Chondrocyte (in vitro differentiated cells): ENCODE results near the gene CXCL16. TPM values are rescaled to one million over a fixed set of nuclear protein-coding genes. Genes with fewer than 3 reads are reported as not detected.

Experiments
- DNase-seq: peaks from one replicate; pipeline ENCODE4 v3.0.0; 2021; ENCODE audit warnings: mixed read lengths, low spot score
- H3K27ac Mint-ChIP-seq: one replicate; pipeline ENCODE4 v1.8.0; 2021; ENCODE audit warnings: mild to moderate bottlenecking, moderate library complexity, mixed read lengths; ENCODE audit not compliant: unreplicated experiment
- H3K27me3 Mint-ChIP-seq: 2 replicates; pipeline ENCODE4 v1.8.0; 2021; ENCODE audit warnings: low read depth, mixed read lengths
- H3K36me3 Mint-ChIP-seq: 2 replicates; pipeline ENCODE4 v1.8.0; 2021; ENCODE audit warnings: low read depth, mixed read lengths
- H3K4me1 Mint-ChIP-seq: 2 replicates; pipeline ENCODE4 v1.8.0; 2021; ENCODE audit warnings: low read depth, mild to moderate bottlenecking, mixed read lengths
- H3K4me3 Mint-ChIP-seq: one replicate; pipeline ENCODE4 v1.8.0; 2021; ENCODE audit warnings: mild to moderate bottlenecking, moderate library complexity, mixed read lengths; ENCODE audit not compliant: unreplicated experiment
- H3K9me3 Mint-ChIP-seq: 2 replicates; pipeline ENCODE4 v1.8.0; 2021; ENCODE audit warnings: low read depth, mixed read lengths
- total RNA-seq: library from RNA; stranded (reverse); gene quantifications from 3 replicates; pipeline ENCODE4 v1.2.1, GENCODE V29; 2021
- TF ChIP-seq, protein P1 (sequence below): fragments of 200-600 bp; sonication (generic); IDR thresholded peaks from 2 replicates; pipeline ENCODE4 v1.5.0; 2021; ENCODE audit warnings: antibody characterized with exemption, mild to moderate bottlenecking, moderate library complexity

Gene CXCL16
- total RNA-seq, 1 donor from 2014 or later = 5.4 TPM

DNA sequence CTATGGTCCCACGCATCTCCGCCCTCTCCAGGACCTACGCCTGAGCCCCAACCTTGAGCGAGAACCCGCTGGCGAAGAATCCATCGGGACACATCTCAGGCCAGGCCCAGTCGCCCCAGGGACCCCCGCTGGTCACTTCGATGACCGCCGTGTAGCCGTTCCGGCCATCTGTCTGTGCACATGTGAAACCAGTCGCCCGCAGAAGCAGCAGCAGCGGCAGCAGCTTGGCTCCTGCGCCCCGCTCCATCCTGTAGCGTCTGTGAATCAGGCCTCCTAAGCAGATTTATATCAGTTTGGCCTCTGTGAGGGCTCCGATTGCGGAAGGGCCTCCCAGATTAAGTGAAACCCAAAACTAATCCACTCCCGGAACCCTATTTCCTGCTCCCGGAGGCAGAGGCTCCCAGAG, 46.4 kb upstream of the CXCL16 start, which contains the start of gene VMO1:
Gene VMO1, minus strand, starts transcription at position 259 of the 406 bp plus-strand sequence. Its CDS starts 12 bp downstream, at position 247.
- no peaks in the 10 kb centered on the region for H3K9me3 Mint-ChIP-seq
- H3K27ac Mint-ChIP-seq = no peak within 1 kb of the TSS
- peaks cover 6% of the 10 kb centered on the region for H3K27me3 Mint-ChIP-seq
- DNase-seq = no peak
- H3K36me3 Mint-ChIP-seq = no peaks in the 10 kb centered on the region
- TF ChIP-seq, protein P1, sequence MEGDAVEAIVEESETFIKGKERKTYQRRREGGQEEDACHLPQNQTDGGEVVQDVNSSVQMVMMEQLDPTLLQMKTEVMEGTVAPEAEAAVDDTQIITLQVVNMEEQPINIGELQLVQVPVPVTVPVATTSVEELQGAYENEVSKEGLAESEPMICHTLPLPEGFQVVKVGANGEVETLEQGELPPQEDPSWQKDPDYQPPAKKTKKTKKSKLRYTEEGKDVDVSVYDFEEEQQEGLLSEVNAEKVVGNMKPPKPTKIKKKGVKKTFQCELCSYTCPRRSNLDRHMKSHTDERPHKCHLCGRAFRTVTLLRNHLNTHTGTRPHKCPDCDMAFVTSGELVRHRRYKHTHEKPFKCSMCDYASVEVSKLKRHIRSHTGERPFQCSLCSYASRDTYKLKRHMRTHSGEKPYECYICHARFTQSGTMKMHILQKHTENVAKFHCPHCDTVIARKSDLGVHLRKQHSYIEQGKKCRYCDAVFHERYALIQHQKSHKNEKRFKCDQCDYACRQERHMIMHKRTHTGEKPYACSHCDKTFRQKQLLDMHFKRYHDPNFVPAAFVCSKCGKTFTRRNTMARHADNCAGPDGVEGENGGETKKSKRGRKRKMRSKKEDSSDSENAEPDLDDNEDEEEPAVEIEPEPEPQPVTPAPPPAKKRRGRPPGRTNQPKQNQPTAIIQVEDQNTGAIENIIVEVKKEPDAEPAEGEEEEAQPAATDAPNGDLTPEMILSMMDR = no peak
- H3K4me3 Mint-ChIP-seq = no peak within 1 kb of the TSS
- peaks cover 19% of the 10 kb centered on the region for H3K4me1 Mint-ChIP-seq

DNA sequence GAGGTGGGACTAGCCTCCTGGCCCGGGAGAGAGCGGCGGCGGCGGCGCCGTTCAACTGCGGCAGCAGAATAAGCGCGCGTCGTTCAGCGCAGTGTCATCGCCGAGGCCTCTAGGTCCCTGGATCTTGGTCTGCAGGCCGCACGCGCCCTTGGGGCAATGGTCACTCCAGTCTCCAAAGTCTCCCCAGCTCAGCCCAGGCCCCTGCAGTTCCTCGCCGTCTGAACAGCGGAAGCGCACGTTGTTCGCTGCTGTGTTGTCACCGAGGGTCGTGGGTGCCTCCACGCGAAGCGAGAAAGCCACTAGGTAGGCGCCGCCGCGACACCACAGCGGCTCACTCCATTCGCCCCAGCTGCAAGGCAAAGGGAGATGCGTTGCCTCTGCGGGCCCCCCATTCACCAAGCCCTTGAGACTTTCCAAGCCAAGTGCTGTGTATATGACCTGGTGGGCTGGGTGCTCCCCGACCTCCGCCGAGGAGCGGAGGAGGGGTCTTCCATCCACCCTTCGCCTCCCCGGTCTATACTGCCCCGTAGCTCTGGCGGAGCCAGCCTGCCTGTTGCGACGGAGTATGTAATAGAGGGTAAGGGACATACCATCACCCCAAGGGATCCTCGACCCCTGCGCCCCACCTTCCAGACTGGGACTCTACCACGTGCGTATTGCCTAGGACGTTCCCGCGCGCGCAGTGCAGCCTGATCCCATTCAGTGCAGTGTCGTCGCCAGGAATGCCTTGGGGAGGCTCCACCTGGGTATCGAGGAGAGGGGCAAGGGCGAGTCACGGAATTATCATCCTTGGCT, 45.8 kb upstream of the CXCL16 start:
- H3K27ac Mint-ChIP-seq = no peak overlapping the region
- H3K4me3 Mint-ChIP-seq = no peak overlapping the region
- peaks cover 8% of the 10 kb centered on the region for H3K27me3 Mint-ChIP-seq
- no peaks in the 10 kb centered on the region for H3K9me3 Mint-ChIP-seq
- TF ChIP-seq, protein P1 = no peak
- DNase-seq = no peak
- no peaks in the 10 kb centered on the region for H3K36me3 Mint-ChIP-seq
- peaks cover 15% of the 10 kb centered on the region for H3K4me1 Mint-ChIP-seq

DNA sequence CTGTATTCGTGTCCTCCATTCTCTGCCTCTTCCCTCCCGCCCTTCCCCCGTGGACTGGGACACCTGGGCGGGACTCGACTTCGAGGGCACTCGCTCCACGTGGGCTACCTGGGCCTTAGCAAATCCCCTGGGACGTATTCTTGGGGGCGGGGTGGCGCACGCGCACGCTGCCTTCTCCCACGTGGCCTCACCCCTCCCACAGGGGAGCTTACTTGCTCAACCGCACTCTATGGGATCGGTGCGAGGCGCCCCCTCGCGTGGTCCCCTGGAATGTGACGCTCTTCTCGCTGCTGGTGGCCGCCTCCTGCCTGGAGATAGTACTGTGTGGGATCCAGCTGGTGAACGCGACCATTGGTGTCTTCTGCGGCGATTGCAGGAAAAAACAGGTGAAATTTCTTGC, 42.9 kb upstream of the CXCL16 start:
- Mint-ChIP-seq H3K27me3 (peaks cover 17% of the 10 kb centered on the region), H3K4me3 (no peak overlapping the region)
- no peak for DNase-seq

DNA sequence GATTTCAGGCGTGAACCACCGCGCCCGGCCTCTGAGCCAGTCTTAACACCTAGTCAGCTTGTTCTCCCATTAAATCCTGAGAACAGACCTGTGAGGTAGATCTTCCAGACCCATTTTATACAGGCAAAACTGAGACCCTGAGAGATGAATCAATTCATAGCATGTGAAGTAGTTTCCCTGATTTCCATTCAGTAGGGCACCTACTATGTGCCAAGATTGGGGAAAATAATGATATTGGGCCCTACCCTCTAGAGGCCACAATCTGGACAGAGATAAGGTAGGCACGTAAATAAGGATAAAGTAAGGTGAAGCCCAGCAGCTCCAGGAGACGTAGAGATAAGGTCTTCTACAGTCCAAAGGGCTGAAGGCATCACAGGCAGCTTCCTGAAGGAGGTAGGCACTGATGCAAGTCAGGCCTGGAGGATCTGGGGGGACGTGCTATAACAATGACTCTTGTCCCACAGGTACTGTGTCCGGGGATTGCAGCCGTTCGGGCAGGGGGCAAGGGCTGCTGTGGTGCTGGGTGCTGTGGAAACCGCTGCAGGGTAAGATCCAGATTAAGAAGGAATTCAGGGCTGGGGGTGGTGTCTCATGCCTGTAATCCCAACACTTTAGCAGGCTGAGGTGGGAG, 40.7 kb upstream of the CXCL16 start:
- H3K9me3 Mint-ChIP-seq = no peaks in the 10 kb centered on the region
- H3K27me3 Mint-ChIP-seq = peaks cover 17% of the 10 kb centered on the region
- no peaks in the 10 kb centered on the region for H3K4me1 Mint-ChIP-seq
- no peak overlapping the region for H3K4me3 Mint-ChIP-seq
- no peaks in the 10 kb centered on the region for H3K36me3 Mint-ChIP-seq
- TF ChIP-seq, protein P1 = no peak
- peak; percentile 68 for DNase-seq
- no peak overlapping the region for H3K27ac Mint-ChIP-seq

More for the DNA sequence above, 42.9 kb upstream of the CXCL16 start:
- TF ChIP-seq, protein P1 = no peak
- no peaks in the 10 kb centered on the region for H3K36me3 Mint-ChIP-seq
- H3K9me3 Mint-ChIP-seq = no peaks in the 10 kb centered on the region
- H3K27ac Mint-ChIP-seq = no peak overlapping the region
- no peaks in the 10 kb centered on the region for H3K4me1 Mint-ChIP-seq

DNA sequence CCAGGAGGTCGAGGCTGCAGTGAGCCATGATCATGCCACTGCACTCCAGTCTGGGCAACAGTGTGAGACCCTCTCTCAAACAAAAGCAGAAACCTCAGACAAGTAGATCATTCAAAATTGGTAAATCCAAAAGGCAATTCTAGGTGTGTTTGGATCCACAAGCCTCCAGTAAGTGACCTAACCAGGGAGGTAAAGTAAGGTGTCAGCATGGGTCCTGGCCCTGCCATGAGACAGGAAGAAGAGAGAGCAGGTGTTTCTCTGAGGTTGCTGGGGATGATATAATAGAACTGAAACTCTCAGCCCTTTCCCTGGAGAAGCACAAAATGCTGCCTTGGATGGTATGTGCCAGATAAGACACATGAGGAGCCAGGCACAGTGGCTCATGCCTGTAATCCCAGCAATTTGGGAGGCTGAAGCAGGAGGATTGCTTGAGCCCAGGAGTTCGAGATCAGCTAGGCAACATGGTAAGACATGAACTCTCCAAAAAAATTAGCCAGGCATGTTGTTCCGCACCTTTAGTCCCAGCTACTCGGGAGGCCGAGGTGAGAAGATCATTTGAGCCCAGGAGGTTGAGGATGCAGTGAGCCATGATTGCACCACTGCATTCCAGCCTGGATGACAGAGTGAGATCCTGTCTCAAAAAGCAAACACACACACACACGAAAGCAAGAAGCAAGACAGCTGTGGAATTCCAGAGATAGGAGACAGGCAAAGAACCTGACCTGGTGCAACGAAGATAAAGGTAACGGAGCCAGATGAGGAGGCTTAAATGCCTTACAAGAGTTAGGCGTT, 38.4 kb upstream of the CXCL16 start:
- Mint-ChIP-seq H3K27ac (peak overlapping the region; percentile 8), H3K27me3 (peaks cover 26% of the 10 kb centered on the region), H3K9me3 (no peaks in the 10 kb centered on the region), H3K4me1 (no peaks in the 10 kb centered on the region), H3K36me3 (no peaks in the 10 kb centered on the region), H3K4me3 (no peak overlapping the region)
- TF ChIP-seq, protein P1 = no peak
- no peak for DNase-seq
